Keratinocyte (primary cell): ENCODE measurements around the gene ZRSR2. TPM values are rescaled to one million over a fixed set of nuclear protein-coding genes. Genes with fewer than 3 reads are reported as not detected.

ENCODE experiments used
- DNase-seq: peaks from one replicate; pipeline ENCODE4 v3.0.0-alpha.2; 2011; ENCODE audit warnings: low read depth, missing footprints, low spot score
- FAIRE-seq: peaks from 2 replicates; lab custom pipeline; 2011; peaks lifted over from hg19 to GRCh38; lab: Jason Lieb, UNC
- H2AFZ ChIP-seq: 2 replicates; pipeline ENCODE4 v1.6.0; 2012; ENCODE audit warnings: low read length, control low read depth, inconsistent platforms; ENCODE audit not compliant: control insufficient read depth
- H3K27ac ChIP-seq: 2 replicates; pipeline ENCODE4 v1.5.1; 2011; ENCODE audit warnings: low read length; ENCODE audit not compliant: control insufficient read depth, insufficient read depth
- H3K27me3 ChIP-seq: 3 replicates; pipeline ENCODE4 v1.6.0; 2011; ENCODE audit warnings: low read length; ENCODE audit not compliant: control insufficient read depth, insufficient read depth; ENCODE audit errors: extremely low read depth
- H3K36me3 ChIP-seq, 2 experiments: 2 replicates in 1 of 2; 3 replicates in 1 of 2; pipeline ENCODE4 v1.5.1; 2011; ENCODE audit warnings: low read length in 2 of 2, mild to moderate bottlenecking in 1 of 2; ENCODE audit not compliant: control insufficient read depth in 2 of 2, insufficient read depth in 2 of 2; ENCODE audit errors: extremely low read depth in 1 of 2
- H3K4me1 ChIP-seq: 3 replicates; pipeline ENCODE4 v1.5.1; 2011; ENCODE audit warnings: low read length; ENCODE audit not compliant: control insufficient read depth, insufficient read depth; ENCODE audit errors: extremely low read depth
- H3K4me2 ChIP-seq: 3 replicates; pipeline ENCODE4 v1.6.0; 2011; ENCODE audit warnings: low read depth, low read length; ENCODE audit not compliant: control insufficient read depth, insufficient read depth; ENCODE audit errors: extremely low read depth
- H3K4me3 ChIP-seq, 3 experiments: fragments of 200-600 bp in 1 of 3; sonication (generic) in 1 of 3; 2 replicates in 2 of 3; 3 replicates in 1 of 3; pipeline ENCODE4 v1.5.1; 2011 to 2016; ENCODE audit warnings: low read length in 3 of 3, mild to moderate bottlenecking in 3 of 3, control low read depth in 2 of 3, inconsistent platforms in 1 of 3, low read depth in 1 of 3, mixed read lengths in 1 of 3, mixed run types in 1 of 3, moderate library complexity in 1 of 3; ENCODE audit not compliant: control insufficient read depth in 2 of 3, insufficient read depth in 2 of 3; ENCODE audit errors: extremely low read depth in 1 of 3
- H3K79me2 ChIP-seq: 2 replicates; pipeline ENCODE4 v1.6.0; 2012; ENCODE audit warnings: low read length; ENCODE audit not compliant: control insufficient read depth, insufficient read depth
- H3K9ac ChIP-seq: 3 replicates; pipeline ENCODE4 v1.6.0; 2011; ENCODE audit warnings: low read length; ENCODE audit not compliant: control insufficient read depth, insufficient read depth; ENCODE audit errors: extremely low read depth
- H3K9me1 ChIP-seq: 3 replicates; pipeline ENCODE4 v1.6.0; 2011; ENCODE audit warnings: low read length; ENCODE audit not compliant: control insufficient read depth, insufficient read depth; ENCODE audit errors: extremely low read depth
- H3K9me3 ChIP-seq: 2 replicates; pipeline ENCODE4 v1.5.1; 2012; ENCODE audit warnings: low read depth, low read length; ENCODE audit not compliant: control insufficient read depth
- H4K20me1 ChIP-seq: 3 replicates; pipeline ENCODE4 v1.6.0; 2011; ENCODE audit warnings: low read length; ENCODE audit not compliant: control insufficient read depth, insufficient read depth; ENCODE audit errors: extremely low read depth
- CTCF ChIP-seq, 3 experiments: IDR thresholded peaks in 1 of 3; conservative IDR thresholded peaks in 1 of 3; optimal IDR thresholded peaks in 1 of 3; 2 replicates in 2 of 3; 3 replicates in 1 of 3; pipeline versions ENCODE3 to v1.5.1; 2011; ENCODE audit warnings: low read length in 3 of 3, mild to moderate bottlenecking in 3 of 3, moderate library complexity in 2 of 3, control low read depth in 1 of 3, inconsistent platforms in 1 of 3; ENCODE audit not compliant: insufficient read depth in 2 of 3; ENCODE audit errors: extremely low read depth in 1 of 3
- EZH2 ChIP-seq: IDR thresholded peaks from one replicate; pipeline ENCODE4 v1.6.1; 2012; ENCODE audit warnings: inconsistent platforms, mild to moderate bottlenecking, low read length, moderate library complexity
- dilution Hi-C: fragments of 300-500 bp; cut with MboI; formaldehyde crosslinking; loops from one replicate; pipeline ENCODE4 v1.7.0; 2020; ENCODE audit warnings: low sequenced_read_pairs; ENCODE audit not compliant: extremely low pct_ligation_motif_present
- polyA plus RNA-seq, 5 experiments: library from polyadenylated mRNA; depleted of rRNA in 3 of 5; stranded (reverse) in 3 of 5; stranded (forward) in 1 of 5; unstranded in 1 of 5; fragments of >200 nt; gene quantifications; 1 replicate in 1 of 5; 2 replicates in 3 of 5; 3 replicates in 1 of 5; pipeline versions ENCODE4 v1.2.1 to v1.2.3, GENCODE V29; 2011 to 2012; ENCODE audit warnings: missing spikeins in 2 of 5, low read depth in 1 of 5, low replicate concordance in 1 of 5

The ZRSR2 gene
- polyA plus RNA-seq, 1 donor (not counting 4 experiments of a cell fraction or from before 2014, with no cell fraction given): 13.7 TPM

- no peaks in the 10 kb centered on the region for H3K9me1 ChIP-seq
- H3K27me3 ChIP-seq: no peaks in the 10 kb centered on the region
- no peaks in the 10 kb centered on the region for H3K4me1 ChIP-seq
- no peaks in the 10 kb centered on the region for H3K79me2 ChIP-seq
- dilution Hi-C loops: no loop called here
- no peak overlapping the region for H3K27ac ChIP-seq
- no peak overlapping the region for H3K4me3 ChIP-seq
- no peak for DNase-seq
- no peak overlapping the region for H3K4me2 ChIP-seq
- H3K9me3 ChIP-seq: no peaks in the 10 kb centered on the region
- H3K36me3 ChIP-seq: peaks cover 10 to 17% of the 10 kb centered on the region in 2 experiments
- no peak overlapping the region for H3K9ac ChIP-seq
- H4K20me1 ChIP-seq: no peaks in the 10 kb centered on the region
- H2AFZ ChIP-seq: no peak overlapping the region
- FAIRE-seq: no peak
- TF ChIP-seq CTCF (optimal IDR thresholded peaks at IDR 0.05 in 1 of 3, IDR thresholded peaks at IDR 0.05 in 1 of 3, conservative IDR thresholded peaks at IDR 0.05 in 1 of 3; ENCODE audit: extremely low read depth in 1 of 3, insufficient read depth in 2 of 3, low read length in 3 of 3): no peak
- TF ChIP-seq EZH2: no peak
Measured at GRCh38 chrX:15816886-15817285, 26.6 kb downstream of the ZRSR2 start.

- Histone ChIP-seq H3K4me3 (no peak overlapping the region), H3K79me2 (no peaks in the 10 kb centered on the region), H3K9me3 (no peaks in the 10 kb centered on the region), H3K27me3 (no peaks in the 10 kb centered on the region), H4K20me1 (no peaks in the 10 kb centered on the region), H3K36me3 (peaks cover 5 to 22% of the 10 kb centered on the region in 2 experiments), H3K9ac (no peak overlapping the region), H3K9me1 (no peaks in the 10 kb centered on the region), H3K4me2 (no peak overlapping the region), H2AFZ (no peak overlapping the region), H3K27ac (no peak overlapping the region), H3K4me1 (no peaks in the 10 kb centered on the region)
- TF ChIP-seq CTCF (optimal IDR thresholded peaks at IDR 0.05 in 1 of 3, IDR thresholded peaks at IDR 0.05 in 1 of 3, conservative IDR thresholded peaks at IDR 0.05 in 1 of 3; ENCODE audit: extremely low read depth in 1 of 3, insufficient read depth in 2 of 3, low read length in 3 of 3): no peak
- TF ChIP-seq EZH2: no peak
- dilution Hi-C loops: no loop called here
- DNase-seq (no peak), FAIRE-seq (no peak)
Measured at GRCh38 chrX:15820106-15821073, 30.1 kb downstream of the ZRSR2 start.
